NOMO-1 treated with DMSO at 0.1 percent for 48 hours (cell line): ENCODE data around the gene ADAM30.
"Not testable (repeated sequence)": the region's sequence is repeated elsewhere in the genome, so short reads cannot be mapped to it uniquely, and the experiment has no call there.

Experiments
- DNase-seq: peaks from one replicate; lab custom pipeline; 2025; ENCODE audit not compliant: unreplicated experiment; lab: John Stamatoyannopoulos, UW

The ADAM30 gene

DNA sequence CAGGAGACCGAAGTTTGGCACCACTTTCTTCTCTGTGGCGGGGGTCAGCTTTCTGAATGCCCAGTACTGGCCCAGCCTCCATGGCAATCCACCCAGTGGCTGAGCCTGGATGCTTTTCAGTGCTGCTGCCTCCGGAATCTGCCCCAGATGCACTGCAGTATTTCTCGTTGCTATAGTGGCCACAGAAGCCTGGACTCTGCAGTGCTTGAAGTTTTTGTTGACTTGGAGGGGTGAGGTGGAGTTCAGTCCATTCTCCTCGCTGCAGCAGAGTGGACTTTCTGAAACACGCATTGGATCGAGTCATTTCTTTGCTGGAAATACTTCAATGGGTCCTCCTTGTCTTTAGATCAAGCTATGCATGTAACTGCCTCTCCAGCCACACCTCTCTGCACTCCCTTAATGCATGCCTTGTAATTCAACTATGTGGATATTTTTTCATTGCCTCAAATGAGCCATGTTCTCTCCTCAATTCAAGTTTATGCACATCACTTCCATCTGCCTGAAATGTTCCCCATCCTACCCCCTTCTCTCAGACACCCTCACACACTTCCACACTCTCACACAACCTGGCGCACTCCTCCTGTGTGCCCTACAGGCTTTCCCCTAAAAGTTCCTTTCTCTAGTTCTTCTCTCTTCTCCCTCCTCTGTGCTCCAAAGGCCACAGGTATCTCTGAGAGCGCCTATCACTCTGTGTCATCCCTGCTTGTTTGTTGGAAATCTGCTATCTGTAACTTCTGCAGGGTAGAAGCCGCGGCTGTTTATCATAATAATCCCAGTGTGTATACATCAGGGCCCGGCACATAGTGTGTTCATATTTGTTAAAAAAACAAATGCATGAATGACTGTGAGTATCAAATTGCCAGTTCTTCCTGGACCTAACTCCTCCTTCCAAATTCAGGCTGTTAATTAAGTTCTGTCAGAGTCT, 16.5 kb downstream of the ADAM30 start:
- no peak for DNase-seq

DNA sequence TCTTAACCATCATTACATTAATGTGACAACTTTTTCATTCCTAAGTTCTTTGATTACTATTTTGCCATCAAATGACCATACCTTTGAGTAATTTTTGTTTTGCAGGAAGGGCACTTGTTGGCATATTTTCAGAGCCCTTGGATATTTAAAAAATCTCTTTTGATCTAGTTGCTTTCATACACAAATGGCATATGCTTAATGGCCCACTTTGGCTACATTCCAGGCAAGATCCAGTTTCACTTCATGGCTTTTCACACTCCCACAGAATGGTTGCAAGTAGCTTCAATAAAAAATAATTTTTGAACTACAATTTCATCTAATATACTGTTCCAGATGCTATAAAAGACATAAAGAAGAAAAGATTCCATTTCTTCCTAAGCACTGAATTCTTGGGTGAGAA, 18.1 kb downstream of the ADAM30 start:
- DNase-seq = no peak

DNA sequence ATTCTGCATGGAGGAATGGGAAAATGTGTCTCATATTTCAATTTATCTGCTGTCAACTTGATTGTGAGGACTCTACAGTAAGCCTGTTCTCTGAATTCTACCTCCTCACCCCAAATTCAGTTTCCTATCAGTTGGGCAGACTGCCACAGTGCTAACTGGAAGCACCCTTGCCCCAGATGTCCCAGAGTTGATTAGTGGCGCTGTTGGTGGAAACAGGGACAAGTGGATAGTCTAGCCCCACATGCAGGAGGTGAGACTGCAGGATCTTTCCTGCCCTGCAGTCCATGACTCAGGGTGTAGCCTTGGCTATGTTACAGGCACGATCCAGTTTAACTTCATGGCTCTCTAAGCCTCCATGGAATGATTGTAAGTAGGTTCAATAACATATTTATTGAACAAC, 22.1 kb downstream of the ADAM30 start:
- no peak for DNase-seq

DNA sequence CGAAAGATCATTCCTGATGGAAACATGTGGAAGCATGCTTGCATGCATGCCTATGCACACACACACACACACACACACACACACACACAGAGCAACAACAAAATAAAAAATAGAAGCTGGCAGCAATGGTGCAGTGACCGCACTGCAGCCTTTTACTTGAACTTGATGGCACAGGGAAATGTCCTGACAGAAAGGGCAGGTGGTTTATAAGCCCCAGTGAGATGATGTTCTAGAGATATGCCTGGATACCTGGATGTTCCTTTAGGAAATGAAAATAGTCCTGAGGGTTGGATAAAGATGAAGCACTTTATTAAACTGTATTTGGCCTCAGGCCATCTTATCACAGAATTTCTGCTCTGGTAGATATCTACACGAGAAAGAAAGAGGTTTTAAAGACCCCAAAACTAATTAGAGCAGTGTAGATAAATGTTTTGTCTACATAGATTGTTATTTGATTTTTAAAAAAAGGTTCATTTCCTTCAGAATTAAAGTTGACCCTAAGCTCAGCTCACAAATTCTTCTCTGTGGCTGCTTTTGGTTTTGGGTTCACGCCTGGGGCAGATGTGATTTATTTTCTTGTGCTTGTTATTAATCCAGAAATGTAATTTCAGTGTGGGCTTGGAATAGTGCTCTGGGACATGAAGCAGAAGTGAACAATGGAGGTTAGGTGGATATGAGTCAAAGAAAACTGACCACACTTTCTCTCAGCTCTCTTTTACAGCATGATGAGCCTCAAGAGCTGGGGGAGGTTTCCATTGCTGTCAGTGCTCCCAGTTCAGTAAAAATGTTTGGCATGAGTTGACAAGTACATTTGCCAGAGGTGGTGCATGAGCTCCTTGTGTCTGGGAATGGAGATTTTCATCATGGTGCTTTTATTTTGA, 22.9 kb downstream of the ADAM30 start:
- DNase-seq = no peak

DNA sequence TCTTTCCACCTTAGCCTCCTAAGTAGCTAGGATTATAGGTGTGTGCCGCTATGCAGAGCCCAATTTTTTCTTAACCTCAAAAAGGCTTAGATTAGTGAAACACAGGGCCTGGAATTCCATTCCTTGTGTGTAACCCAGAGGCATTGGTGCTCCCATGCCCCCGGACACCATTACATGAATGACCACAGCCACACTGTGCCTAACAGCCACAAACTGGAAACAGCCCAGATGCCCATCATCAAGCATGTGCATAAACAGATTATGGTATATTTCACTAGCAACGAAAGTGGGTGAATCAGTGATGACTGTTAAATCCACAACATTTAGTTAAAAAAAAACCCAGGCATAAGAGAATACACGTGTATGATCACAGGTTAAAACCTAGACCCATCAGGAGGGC, 24.4 kb downstream of the ADAM30 start:
- no peak for DNase-seq

DNA sequence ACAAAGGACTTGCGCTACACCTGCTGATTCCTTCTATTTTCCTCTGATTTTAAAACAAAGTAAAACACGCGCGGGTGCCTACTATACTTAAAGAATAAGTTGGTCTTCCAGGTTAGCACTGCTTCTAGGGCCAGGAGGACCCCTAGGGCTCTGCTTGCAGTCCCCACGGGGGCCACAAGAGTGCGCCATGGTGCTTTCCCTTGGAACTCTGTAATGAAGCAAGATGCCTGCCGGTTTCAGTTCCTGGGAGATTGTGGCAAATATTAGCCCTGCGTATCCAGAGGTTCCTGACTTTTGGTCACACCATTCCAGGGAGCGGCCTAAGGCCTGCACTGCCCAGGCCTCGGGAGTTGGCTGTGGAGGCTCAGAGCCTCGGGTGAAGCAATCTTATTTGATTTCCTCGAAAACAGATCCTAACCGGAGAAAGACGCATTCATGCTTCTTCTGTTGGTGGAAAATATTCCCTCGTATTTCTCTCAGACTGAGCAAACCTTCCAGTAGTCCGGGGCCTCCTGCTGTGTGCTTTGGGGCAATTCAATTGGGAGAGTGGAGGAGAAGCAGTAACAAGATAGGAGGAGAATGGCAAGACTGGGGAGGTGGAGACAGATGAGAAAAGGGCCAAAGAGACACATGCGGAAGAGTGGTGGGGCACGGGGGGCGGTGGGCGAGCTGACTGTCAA, 25.3 kb downstream of the ADAM30 start:
- peak; percentile 63 for DNase-seq

DNA sequence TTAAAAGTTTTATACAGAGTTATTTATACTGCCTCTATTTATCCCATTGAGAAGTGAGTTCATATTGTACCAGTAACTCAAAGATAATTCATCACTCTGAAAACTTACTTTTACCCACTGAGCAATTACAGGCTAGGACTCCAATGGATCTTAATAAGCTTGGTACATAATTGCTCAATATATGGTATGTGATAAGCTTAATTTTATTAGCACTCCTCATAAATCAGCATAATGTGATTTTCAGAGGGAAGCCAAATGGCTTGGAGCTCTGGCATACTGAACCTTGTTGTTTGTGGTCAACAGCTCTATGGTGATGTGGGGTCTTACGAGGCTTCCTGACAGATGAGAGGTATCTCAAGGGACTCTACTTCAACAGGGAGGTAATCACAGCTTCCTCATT, 26.3 kb downstream of the ADAM30 start:
- DNase-seq = no peak

DNA sequence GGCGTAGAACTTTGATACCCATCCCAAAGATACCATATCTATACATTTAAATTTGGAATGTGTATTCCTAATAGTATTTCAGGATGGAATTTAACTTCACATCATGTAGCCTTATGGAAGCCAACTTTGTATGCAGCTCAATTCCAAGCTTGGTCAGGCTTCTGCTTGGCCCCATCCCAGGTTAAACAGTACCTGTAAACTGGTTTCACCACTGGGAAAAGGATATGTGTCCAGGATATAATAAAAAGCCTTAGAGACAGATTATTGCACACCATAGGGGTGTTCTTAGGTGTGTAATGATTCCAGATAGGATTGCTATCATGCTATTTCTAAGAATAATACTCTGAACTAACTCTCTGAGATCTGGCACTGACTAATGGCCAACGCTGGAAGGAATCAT, 28.1 kb downstream of the ADAM30 start:
- no peak for DNase-seq

DNA sequence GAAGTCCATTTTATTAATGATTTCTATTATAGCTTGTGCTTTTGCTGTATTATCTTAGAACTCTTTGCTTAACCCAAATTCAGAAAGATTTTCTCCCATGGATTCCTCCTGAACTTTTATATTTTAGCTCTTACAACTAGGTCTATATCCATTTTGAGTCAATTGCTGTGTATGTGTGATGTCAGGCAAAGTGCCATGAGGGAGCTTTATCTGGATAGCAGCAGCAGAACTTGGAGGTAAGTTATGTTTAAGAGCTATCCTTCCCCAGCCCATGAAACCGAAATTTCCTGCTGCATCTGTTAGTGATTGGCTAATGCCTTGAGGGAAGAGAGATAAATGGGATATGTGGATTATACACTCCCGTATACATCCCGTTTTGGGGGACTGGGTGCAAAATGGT, 29.9 kb downstream of the ADAM30 start:
- DNase-seq = no peak

DNA sequence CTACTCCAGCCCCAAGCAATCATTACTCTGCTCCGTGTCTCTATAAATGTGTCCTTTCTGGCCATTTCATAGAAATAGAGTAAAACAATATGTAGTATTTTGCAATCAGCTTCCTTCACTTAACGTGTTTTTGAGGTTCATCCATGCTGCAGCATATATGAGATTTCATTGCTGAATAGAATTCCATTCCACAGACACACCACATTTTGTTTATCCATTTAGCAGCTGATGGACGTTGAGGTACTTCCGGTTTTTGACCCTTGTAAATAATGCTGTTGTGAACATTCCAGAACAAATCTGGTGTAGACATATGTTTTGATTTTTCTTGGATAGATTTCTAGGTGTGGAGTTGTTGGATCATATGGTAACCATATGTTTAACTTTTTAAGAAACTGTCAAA, 30.7 kb downstream of the ADAM30 start:
- DNase-seq = no peak

DNA sequence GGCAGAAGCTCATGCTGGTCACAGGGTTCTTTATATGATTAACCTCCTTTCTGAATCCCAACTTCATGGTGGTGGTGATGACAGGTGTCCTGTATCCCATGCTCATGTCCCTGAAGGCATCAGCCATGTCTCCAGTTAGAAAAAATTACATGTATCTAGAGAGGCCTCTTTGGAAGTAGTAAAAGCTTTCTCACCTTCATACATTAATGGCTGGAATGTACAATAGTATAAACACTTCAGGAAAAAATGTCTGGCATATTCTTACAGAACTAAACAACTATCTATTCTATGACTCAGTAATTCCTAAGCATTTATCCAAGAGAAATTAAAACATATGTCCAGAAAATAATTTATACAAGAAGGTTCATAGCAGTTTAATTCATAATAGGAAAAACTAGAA, 34.0 kb downstream of the ADAM30 start:
- no peak for DNase-seq

DNA sequence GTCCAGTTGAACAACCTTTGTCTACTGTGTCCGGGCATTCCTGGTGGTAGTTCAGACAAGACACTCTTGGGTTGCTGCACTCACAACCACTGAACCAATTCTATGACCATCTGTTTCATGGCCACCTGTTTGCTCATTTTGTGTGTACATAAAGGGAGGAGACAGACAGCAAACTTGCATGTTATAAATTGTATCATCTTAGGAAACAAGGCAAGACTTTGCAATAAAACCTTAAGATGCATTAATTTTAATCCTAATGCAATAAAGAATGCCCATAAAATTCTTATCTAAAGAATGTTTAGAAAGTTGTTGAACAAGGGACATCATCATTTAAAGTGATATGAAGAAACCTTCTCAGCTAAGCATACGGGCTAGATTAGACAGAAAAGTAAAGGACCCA, 34.8 kb downstream of the ADAM30 start:
- DNase-seq = no peak

DNA sequence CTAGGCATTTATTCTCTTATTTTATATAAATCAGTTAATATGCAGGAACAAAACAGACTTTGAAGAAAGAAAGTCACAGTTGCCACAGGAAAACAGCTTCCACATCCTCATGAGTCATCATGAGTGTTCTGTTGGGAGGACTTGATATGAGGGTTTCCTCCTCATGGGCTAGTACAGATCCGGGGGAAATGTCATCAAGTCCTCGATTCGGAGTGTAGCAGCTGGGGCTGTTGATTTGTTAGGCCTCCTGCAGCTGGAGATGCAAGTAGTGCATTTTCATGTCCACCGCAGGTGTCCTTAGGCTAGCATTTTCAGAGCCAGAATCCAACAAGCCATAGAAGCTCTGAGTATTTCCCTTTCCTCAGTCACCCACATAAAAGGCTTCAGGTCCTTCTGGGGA, 36.7 kb downstream of the ADAM30 start:
- peak; percentile 35 for DNase-seq

DNA sequence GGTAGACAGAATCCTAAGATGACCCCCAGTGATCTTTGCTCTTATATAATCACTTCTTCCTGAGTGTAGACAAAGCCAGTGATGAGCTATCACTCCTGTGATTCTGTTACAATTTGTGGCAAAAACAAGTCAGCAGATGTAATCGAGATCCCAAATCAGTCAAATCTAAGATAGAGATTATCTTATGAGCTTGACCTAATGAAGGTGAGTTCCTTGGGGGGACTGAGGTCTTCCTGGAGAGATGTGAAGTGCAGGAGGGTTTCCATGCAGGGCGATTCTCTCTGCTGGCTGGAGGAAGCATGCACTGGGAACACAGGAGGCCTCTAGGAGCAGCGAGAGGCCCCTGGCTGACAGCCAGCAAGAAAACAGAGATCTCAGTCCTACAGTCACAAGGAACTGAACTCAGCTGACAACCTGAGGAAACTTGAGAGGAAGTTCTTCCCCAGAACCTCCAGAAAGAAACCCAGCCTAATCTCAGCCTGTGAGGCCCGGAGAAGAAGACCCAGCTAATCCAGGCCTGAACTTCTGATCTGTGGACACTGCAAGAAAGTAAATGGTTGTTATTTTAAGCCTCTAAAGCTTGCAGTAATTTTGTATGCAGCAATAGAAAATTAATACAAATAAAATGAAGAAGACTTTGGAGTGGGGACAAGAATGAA, 37.6 kb downstream of the ADAM30 start:
- DNase-seq = not testable (repeated sequence)

DNA sequence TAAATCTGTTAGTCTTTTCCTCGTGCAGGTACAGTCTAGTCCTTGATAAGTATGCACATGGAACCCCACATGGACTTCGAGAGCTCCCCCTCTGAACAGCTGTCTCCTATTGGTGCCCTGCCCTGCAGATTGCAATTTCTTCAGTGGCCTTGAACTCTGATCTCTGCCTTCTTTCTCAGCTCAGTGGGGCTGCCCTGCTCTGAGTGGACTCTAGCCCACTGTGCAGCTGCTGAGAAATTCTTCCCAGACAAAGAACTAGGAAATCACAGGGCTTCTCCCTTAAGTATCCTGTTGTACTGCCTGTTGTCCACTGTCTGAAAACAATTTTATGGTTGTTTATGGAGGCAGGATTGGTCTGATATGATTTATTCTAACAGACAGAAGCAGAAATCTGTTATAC, 38.2 kb downstream of the ADAM30 start:
- no peak for DNase-seq

DNA sequence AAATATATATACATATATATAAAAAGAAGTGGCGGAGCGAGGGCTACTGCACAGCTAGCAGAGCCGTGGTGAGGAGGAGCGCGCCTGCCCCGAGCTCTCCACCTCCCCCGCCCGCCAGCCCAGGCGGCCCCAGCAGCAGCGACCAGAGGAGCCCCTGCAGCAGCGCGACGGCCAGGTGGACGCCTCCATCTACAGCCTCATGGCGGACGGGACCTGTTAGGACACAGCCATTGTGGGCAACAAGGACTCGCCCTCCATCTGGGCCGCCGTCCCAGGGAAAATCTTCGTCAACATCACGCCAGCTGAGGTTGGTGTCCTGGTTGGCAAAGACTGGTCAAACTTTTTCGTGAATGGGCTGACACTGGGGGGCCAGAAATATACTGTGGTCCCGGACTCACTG, 43.2 kb downstream of the ADAM30 start:
- no peak for DNase-seq

DNA sequence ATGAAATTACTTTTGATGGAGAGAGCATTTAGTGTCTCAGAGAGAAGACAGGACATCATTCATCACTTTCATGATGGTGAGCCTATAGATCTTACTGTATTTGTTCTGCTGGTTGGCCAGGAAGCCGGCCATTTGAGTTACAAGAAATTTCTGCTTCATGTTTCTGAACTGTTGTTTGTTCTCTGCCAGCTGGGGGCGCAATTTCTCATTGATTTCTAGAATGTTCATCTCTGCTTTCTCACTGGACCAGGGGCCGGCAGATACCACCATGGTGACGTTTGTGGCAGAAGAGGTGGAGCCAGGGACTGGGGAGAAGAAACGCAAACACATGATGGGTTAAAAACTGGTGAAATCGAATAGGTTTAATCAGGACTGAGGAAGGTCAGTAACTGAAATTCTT, 52.1 kb downstream of the ADAM30 start:
- DNase-seq = not testable (repeated sequence)
